SW480 (cell line): ENCODE data around the gene ARRB1.
"Not testable (repeated sequence)": the region's sequence is repeated elsewhere in the genome, so short reads cannot be mapped to it uniquely, and the experiment has no call there.

Experiments
- DNase-seq: peaks from one replicate; pipeline ENCODE4 v3.0.0-alpha.2; 2016; ENCODE audit warnings: low spot score

The ARRB1 gene

GRCh38 chr11:75371949-75372876, 20.8 kb upstream of the ARRB1 start:
- DNase-seq, result peak; percentile 60

GRCh38 chr11:75369560-75370255, 18.2 kb upstream of the ARRB1 start:
- no peak for DNase-seq

- DNase-seq, result not testable (repeated sequence)
Observed at GRCh38 chr11:75366826-75367225, 15.4 kb upstream of the ARRB1 start.

GRCh38 chr11:75365711-75366181, 14.3 kb upstream of the ARRB1 start:
- DNase-seq, result no peak

- not testable (repeated sequence) for DNase-seq
Observed at GRCh38 chr11:75362285-75362684, 10.8 kb upstream of the ARRB1 start.

GRCh38 chr11:75356613-75357012, 5.2 kb upstream of the ARRB1 start:
- no peak for DNase-seq

- no peak for DNase-seq
Observed at GRCh38 chr11:75355051-75355450, 3.6 kb upstream of the ARRB1 start.

GRCh38 chr11:75352588-75353206, 1.2 kb upstream of the ARRB1 start:
- DNase-seq, result no peak

GRCh38 chr11:75351791-75352587, 528 bp upstream of the ARRB1 start:
- peak; percentile 61 for DNase-seq

- peak; percentile 44 for DNase-seq
Observed at GRCh38 chr11:75350743-75351540, 519 bp downstream of the ARRB1 start.

- no peak for DNase-seq
Observed at GRCh38 chr11:75350122-75350742, 1.2 kb downstream of the ARRB1 start.

- DNase-seq, result no peak
Observed at GRCh38 chr11:75349521-75350116, 1.8 kb downstream of the ARRB1 start.

- DNase-seq, result no peak
Observed at GRCh38 chr11:75347781-75348566, 3.5 kb downstream of the ARRB1 start.

- no peak for DNase-seq
Observed at GRCh38 chr11:75346912-75347647, 4.4 kb downstream of the ARRB1 start.

GRCh38 chr11:75346296-75346695, 5.2 kb downstream of the ARRB1 start:
- DNase-seq, result no peak

GRCh38 chr11:75345455-75346160, 5.9 kb downstream of the ARRB1 start:
- DNase-seq, result no peak

- DNase-seq, result no peak
Observed at GRCh38 chr11:75344761-75345454, 6.6 kb downstream of the ARRB1 start.
